NCI-H2171 treated with DMSO at 0.1 percent for 48 hours (cell line): Measurements from ENCODE around the gene WDTC1.
"Not testable (repeated sequence)": the region's sequence is repeated elsewhere in the genome, so short reads cannot be mapped to it uniquely, and the experiment has no call there.

Experiments used
- DNase-seq: peaks from one replicate; lab custom pipeline; 2025; lab: John Stamatoyannopoulos, UW

Gene WDTC1

DNA sequence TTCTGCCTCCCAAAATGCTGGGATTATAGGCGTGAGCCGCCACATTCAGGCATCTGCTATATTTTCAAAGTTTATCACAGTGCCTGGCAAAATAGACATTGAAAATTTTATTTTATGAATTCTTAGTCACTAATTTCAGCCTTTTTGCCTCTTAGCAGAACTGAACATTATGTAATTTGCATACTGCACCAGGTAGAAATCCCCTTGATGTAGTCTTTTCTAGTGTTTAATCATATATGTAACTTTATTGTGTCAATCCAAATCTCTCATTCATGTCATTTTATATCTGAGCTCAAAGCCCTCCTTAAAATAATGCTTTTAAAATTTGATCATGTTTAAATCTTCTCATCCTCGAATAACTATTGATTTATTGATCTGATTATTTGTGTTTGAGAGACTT, 19.2 kb downstream of the WDTC1 start:
- no peak for DNase-seq

- DNase-seq, result no peak
These were observed 20.7 kb downstream of the WDTC1 start for GRCh38 chr1:27255136-27255535.

DNA sequence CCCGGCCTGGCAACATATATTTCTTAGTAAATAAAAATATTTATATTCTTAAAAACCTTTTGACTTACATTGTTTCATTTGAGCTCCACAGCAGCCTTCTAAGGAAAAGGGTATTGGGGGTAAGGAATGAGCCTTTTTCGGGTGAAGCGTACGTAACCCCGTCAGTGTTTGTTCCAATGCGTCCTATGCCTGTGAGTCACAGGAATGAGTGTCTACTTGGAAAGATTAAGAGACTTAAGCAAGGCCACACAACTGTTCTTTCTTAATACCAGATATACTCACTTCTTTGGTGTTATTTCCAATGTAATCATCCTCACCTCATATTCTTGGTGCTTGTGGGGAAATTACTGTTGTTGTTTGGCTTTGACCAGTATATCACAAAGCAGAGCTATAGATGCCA, 22.7 kb downstream of the WDTC1 start:
- DNase-seq, result no peak

DNA sequence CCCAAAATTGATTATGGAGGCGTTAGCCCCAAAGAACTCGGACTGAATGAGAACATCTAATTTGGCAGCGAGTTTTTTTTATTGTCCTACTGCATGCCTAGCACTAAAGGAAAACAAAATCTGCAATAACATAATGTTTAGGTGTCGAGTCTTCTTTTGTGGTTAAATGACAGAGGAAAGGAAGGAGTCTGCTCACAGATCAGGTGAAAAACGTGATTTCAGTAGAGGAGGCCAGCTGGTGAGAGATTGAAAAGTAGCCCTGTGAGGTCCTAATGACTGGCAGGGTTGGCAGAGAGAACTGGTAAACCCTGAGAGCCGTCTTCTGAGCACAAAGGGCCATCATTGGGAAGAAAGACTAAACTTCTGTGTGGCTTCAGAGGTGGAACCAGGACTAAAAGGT, 24.2 kb downstream of the WDTC1 start:
- no peak for DNase-seq

DNA sequence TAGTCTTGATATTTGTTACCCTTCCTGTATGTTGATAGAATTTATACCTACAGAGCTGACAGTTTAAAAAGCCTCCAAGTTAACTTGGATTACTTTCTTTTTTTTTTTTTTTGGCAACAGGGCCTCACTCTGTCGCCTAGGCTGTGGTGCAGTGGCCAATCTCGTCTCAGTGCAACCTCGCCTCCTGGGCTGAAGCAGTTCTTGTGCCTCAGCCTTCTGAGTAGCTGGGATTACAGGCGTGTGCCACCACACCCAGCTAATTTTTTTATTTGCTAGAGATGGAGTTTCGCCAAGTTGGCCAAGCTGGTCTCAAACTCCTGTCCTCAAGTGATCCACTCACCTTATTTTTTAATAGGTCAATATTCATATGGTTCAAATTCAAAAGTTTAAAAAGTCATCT, 32.7 kb downstream of the WDTC1 start:
- no peak for DNase-seq

DNA sequence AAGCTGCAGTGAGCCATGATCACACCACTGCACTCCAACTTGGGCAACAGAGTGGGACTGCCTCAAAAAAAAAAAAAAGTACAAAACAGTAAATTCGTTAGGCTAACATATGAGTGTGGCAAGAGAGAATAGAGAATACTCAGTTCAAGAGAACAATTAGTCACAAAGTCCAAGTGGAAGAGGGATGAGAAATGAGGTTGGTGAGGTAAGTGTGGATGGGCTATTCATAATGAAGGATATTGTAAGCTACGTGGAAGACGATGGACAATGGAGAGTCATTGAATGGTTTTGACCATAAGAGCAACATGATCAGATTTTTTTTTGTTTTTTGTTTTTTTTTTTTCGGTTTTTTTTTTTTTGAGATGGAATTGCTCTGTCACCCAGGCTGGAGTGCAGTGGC, 34.8 kb downstream of the WDTC1 start:
- no peak for DNase-seq

DNA sequence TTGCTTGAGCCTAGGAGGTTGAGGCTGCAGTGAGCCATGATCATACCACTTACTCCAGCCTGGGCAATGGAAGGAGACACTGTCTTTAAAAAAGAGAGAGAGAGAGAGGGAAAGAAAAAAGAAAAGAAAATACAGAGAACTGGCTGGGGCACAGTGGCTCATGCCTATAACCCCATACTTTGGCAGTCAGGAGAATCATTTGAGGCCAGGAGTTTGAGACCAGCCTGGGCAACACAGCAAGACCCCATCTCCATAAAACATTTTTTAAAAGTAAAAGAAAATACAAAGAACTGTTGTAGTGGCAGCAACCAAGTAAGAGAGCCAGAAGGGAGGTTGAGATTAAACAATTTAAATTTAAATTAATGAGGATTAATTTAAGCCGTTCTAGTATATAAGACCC, 39.8 kb downstream of the WDTC1 start:
- DNase-seq, result no peak

DNA sequence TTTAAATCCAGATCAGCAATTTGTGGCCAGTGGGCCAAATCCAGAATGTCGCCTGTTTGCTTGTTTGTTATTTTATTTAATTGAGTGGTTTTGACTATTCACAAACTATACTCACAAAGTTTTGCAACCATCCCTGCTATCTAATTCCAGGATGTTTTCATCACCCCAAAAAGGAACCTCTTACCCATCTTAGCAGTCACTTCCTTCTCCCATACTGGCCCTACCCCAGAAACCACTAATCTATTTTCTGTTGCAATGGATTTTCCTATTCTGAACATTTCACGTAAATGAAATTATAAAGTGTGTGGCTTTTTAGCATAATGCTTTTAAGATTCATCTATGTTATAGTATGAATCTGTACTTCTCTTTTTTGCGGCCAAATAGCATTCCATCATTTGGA, 41.3 kb downstream of the WDTC1 start:
- no peak for DNase-seq

DNA sequence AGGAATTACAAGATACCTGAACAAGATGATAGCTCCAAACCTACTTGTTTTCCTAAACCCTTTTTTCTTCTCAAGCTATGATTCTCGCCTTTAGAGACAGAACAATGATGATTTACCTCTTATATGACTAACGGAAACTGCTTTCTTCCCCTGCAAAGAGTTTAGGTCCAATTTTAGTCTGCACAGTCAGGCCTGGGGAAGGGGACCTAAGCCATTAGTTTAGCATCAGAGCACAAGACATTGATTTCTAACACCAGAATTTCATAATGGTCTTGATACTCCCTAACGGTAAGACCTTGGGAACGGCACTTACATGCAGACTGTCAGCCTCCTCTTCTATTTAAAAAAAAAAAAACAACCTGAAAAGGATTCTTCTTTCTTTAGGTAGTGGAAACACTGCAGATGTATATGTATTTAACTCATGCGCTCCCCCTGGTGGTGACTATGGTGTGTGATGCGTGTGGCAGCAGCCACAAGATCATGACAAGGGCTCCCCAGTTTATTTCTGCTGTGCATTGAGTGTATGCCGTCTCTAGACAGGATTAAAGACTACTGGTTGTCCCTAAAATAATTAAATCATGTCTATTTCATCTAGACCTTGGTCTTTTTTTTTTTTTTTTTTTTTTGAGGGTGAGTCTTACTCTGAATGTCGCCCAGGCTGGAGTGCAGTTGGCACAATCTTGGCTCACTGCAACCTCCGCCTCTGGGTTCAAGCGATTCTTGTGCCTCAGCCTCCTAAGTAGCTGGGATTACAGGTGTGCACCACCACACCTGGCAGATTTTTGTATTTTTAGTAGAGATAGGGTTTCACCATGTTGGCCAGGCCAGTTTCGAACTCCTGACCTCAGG, 50.2 kb downstream of the WDTC1 start:
- peak; percentile 88 for DNase-seq

DNA sequence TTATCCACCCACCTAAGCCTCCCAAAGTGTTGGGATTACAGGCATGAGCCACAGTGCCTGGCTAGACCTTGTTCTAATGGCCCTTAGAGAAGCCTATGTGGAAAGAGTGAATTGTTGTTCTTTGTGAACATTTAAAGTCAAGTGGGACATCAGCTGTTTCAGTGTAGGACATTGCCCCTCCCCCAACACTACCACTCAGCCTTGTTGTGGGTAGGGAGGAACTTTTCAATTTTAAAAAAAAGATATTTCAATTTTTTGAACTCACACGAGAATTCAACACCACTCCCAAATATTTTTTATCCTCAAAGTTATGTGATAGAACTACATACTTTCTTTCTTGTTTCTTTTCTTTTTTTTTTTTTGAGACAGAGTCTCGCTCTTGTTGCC, 50.8 kb downstream of the WDTC1 start:
- no peak for DNase-seq

- not testable (repeated sequence) for DNase-seq
These were observed 51.4 kb downstream of the WDTC1 start for GRCh38 chr1:27285821-27286220.

DNA sequence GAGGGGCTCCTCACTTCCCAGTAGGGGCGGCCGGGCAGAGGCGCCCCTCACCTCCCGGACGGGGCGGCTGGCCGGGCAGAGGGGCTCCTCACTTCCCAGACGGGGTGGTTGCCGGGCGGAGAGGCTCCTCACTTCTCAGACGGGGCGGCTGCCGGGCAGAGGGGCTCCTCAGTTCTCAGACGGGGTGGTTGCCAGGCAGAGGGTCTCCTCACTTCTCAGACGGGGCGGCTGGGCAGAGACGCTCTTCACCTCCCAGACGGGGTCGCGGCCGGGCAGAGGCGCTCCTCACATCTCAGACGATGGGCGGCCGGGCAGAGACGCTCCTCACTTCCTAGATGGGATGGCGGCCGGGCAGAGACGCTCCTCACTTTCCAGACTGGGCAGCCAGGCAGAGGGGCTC, 54.7 kb downstream of the WDTC1 start:
- not testable (repeated sequence) for DNase-seq

DNA sequence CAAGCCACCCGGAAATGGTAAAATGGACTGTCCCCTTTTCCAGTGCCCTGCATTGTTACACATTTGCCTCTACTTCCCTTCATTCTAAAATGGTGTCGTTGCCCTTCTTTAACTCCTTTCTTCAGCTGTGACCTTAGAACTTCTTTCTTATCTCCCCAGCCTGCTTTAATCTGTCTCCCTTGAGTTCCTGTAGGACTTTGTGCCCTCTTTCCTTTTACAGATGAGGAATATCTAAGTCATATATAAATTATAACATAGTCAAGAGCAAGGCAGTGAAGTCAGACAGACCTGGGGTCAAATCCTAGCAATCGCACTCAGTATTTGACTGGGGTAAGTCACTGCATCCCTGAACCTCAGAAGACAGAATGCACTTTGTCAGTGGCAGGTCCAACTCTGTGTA, 56.1 kb downstream of the WDTC1 start:
- DNase-seq, result no peak

DNA sequence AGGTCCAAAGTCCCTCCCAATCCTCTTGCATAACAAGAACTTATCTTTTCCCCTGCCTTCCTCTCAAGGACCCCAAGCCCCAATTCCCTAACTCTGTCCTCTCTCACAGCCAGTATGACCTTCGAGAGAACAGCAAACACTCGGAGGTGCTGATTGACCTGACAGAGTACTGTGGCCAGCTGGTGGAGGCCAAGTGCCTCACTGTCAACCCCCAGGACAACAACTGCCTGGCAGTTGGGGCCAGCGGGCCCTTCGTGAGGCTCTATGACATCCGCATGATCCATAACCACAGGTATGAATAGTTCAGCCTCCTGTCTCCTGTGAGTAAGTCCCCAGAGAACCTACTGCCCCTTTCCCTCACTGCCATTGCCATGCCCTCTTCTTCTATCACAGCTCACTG, 57.7 kb downstream of the WDTC1 start:
- DNase-seq, result no peak

- DNase-seq, result no peak
These were observed 59.5 kb downstream of the WDTC1 start for GRCh38 chr1:27293915-27294314.

GRCh38 chr1:27296773-27297291, 62.4 kb downstream of the WDTC1 start:
- DNase-seq, result peak; percentile 46

- DNase-seq, result no peak
These were observed 63.5 kb downstream of the WDTC1 start for GRCh38 chr1:27297903-27298302.

GRCh38 chr1:27298632-27299384, 64.4 kb downstream of the WDTC1 start:
- DNase-seq, result no peak

DNA sequence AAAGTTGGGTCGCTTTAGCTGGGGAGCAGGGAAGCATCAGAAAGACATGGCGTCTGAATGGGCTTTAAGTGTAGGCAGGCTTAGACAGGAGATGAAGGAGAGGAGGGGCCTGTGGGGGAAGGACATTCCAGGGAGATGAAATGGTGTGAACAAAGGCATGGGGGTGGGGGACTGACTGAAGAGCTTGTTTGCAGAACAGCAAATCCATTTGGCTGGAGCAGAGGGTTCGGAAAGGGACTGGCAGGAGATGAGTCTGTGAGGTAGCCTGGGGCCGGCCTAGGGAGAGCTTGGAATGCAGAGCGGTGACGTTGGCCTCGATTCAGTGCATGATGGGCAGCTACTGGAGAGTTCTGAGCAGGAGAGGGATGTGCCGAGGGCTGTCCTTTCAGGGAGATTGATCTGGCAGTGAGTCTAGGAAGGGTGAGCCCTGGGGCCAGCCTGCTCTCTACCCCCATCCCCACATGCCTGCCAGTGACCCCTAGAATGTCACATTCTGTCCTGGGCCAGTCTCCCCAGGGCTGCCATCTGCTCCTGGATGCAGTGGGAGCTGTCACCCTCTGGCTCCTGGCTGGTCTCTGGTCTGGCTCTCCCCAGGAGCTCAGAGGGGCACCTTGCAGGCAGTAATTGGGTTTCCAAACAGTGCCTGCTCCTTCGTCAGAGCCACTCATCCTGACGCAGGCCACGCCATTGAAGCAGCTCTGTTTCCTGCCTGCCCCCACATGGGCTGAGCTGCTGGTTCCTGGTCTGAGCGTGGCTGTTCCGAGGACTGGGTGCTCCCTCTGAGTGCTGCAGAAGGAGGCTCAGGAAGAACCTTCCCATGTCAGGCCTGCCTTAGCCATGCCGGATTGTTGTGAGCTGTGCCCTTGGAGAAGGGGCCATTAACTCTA, 65.2 kb downstream of the WDTC1 start:
- no peak for DNase-seq

GRCh38 chr1:27300341-27301051, 66.1 kb downstream of the WDTC1 start:
- peak; percentile 92 for DNase-seq

DNA sequence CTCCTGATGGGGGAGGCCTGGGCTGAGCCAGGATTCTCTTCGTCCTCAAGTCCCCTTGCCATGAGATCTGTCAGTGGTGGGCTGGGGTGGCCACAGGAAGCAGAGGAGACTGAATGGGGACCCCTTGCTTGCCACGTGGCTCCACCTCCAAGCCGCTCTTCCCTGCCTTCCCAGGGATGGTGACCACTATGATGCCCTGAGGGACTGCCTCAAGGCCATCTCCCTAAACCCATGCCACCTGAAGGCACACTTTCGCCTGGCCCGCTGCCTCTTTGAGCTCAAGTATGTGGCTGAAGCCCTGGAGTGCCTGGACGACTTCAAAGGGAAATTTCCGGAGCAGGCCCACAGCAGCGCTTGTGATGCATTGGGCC, 66.6 kb downstream of the WDTC1 start:
- no peak for DNase-seq
